ENCODE results near the gene SAMD4A.
"Not testable (repeated sequence)": the region's sequence is repeated elsewhere in the genome, so short reads cannot be mapped to it uniquely, and the experiment has no call there.

The SAMD4A gene

DNA sequence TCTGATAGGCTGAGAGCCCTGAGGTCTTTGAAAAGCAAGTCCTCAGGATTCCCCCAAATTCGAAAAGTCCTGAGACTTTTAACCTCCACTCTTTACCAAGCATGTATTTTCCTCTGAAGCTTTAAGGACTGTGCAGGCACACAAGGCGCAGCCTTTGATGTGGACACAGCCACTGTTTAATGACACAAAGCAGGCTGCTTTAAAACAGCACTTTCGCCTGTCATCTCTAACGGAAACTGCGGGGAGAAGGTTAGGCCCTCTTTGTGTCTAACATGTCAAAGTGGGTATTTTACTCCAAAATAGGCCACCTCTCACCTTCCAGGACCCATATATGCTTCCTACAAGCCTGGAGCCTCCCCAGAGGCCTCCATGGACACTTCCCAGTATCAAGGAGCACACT, 176.5 kb downstream of the SAMD4A start:
- no peak for DNase-seq

DNA sequence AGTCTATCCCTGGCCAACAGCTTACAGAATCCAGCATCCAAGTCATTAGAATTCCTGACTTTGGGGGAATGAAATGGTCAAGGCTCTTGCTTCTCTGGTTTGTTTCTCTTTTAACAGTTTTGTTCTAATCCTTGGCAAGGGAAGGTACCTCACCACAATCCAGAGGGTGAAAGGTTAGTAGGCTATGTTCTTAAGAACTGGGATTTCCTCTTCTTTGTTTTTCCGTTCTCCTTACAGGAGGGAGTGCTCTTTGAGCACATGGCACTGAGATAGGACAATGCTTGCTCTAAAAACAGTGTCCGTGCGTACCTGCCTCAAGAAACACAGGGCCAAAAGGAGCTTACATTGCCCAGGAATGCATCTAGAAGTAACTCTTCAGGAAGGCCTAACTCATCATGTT, 179.1 kb downstream of the SAMD4A start:
- no peak for DNase-seq

DNA sequence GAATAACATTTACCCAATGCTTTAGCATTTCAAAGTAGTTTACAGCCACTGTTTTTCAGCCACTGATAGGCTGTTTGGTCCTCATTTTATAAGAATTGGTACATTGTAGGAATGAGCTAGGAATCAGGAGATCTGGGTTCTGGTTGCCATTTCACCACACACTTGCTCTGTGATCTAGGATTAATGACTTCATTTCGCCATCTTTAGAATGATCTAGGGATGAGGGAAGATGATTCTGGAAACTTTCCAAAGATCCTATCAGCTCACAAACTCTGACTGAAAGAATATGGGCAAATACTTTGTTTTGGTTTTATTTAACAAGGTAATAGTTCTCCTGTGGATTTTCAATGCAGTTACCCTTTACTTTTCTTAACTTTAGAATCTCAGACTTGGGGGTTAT, 180.7 kb downstream of the SAMD4A start:
- no peak for DNase-seq

DNA sequence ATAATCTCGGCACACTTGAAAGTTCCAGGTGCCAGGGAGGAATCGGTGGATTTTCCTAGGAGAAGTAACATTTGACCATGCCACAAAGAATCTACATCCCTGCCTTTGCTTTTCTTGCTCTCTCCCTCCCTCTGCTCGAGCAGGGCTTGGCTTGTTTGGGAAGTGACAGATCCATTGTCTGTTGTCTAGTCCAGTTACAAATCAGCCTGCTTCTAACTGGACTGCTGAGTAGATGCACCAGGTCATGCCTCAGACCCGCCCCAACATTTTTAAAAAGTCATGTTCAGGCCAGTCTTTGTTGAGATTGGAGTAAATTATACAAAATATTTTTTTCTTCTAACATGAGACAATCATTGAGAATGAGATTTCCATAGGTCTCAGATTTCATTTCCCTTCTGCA, 182.3 kb downstream of the SAMD4A start:
- no peak for DNase-seq

DNA sequence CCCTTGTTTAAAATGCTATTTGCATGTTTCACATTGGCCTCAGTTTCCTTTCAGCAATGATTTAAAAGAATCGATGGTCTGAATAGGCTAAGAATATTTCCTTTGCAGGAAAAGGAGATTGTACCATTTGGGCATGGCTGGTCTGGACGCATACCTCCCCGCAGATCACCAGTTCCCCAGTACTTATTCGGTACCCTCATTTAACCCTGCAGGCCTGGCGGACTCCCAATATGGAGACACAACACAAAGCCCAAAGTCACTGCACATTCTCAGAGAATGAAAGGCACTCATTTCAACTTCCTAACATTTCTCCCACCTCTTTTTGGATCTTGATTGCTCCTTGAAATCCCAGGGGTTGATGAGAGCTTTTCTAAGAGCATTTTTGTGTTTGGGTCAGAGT, 182.8 kb downstream of the SAMD4A start:
- DNase-seq = no peak

DNA sequence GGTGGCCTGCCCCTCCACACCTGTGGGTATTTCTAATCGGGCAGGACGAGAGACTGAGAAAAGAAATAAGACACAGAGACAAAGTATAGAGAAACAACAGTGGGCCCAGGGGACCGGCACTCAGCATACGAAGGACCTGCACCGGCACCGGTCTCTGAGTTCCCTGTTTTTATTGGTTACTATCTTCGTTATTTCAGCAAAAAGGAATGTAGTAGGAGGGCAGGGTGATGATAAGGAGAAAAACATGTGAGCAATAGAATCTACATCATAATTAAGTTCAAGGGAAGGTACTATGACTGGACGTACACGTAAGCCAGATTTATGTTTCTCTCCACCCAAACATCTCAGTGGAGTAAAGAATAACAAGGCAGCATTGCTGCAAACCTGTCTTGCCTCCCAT, 185.7 kb downstream of the SAMD4A start:
- DNase-seq = not testable (repeated sequence)

DNA sequence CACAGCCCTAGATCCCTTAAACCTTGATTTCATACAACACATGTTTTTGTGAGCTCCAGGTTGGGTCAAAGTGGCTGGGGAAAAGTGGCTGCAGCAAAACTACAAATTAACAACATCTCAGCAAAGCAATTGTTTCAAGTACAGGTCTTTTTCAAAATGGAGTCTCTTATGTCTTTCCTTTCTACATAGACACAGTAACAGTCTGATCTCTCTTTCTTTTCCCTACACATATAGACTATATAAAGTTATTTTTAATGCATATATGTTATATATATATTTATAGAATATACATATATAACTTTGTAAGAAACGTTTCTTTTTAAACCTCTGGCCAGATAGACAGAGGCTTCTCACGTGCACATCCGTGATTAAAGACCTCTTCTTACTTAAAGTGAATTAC, 186.5 kb downstream of the SAMD4A start:
- DNase-seq = not testable (repeated sequence)

DNA sequence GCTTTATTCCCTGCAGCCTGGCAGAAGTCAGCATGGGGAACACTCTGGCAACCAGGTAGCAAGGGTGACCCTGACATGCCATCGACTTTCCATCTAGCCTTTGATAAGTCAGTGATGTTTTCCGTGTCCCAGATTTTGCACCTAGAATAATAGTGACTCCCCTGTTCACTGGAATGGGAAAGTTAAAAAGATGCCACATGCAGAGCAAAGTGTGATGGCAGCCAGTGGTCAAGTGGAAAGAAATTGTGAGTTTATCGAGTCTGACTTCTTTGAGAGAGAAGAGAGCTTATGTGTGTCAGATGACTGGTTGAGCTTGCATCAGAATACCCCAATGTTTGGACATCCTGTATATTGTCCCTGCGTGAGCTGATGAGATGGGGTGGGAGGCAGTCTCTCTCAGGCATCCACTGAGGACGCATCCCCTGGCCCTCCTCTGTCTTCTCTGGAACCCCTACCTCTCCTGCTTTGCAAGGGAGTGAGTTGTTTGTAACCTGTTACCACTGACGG, 187.2 kb downstream of the SAMD4A start:
- no peak for DNase-seq

DNA sequence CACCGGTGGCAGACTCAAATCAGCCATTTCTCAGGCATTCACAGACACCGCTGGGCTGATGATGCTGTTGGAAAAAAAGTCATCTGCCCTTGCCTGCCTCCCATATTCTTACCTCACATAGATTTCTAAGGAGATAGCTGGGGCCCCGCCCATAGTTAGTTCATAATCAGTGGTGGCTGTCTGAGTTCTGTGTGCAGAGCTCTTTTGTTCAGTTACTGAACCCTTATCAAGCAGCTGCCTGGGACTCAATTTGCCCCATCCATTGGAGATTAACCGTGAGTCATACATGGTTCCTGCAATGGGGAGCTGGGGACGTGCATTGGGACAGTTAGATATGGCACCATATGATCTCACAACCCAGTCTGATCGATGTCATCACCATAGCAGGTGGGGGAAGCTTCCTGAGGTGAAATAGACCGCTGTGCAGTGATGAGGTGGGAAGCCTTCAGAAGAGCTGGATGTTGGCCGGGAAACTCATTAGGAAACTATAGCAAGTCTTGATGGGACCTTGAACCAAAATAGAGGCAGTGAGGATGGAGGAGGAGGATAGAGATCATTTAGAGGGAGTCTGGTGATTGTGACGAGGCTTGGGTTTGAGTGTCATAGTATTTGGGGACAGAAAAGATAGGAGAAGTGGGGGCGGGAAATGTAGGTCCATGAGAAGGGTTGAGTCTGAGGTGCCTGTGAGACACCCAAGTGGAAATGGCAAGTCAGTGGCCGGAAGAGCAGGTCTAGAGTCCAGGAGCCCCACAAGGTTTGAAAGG, 187.9 kb downstream of the SAMD4A start:
- DNase-seq = no peak

DNA sequence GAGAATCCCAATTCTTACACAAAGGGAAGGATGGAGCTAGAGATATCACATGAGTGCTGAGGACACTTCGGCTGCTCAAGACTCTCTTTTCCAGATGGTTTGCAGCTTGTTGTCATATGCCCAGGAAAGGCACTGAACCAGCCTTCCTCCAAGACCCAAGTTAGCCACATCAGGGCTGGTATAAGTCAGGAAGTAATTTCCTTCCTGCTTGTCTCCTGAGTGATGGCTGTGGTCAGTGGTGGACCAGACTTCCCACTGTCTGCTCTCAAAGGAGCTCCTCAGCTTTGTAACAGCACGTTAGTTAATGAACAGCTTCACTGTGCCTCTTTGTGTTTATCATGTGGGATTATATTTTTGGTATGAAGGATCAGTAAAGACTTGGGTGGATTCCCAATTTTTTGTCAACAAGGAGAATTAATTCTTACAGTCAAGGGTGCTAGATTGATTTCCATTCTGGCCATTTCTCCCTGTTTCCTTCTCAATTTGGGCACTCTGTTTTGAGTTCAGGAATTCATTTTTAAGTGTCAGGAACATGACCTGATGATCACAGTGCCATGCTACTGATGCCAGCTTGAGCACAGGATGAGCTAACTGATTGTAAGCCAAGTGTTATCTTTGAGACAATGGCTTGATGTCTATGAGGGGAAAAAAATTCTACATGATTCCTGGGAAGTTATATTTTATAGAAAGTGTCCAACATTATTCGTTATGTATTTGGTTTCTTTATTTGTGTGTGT, 189.9 kb downstream of the SAMD4A start:
- DNase-seq = no peak

DNA sequence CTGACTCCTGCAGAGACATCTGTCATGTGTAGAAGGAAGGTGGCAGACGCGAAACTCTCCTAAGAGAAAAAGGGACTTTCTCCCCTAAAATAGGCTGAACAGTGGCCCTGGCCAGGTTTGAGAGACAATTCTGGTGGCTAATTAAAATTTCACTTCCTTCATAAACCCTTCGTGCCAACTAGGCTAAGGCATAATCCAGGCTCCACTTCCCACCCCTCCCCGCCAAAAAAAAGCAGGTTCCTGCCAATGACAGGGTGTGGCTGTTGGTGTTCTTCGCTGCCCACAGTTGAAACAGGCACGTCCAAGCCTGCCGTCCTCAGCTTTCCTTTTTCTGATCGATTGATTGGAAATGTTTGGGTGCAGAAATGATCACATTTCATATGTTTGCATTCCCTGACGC, 191.1 kb downstream of the SAMD4A start:
- DNase-seq = no peak

DNA sequence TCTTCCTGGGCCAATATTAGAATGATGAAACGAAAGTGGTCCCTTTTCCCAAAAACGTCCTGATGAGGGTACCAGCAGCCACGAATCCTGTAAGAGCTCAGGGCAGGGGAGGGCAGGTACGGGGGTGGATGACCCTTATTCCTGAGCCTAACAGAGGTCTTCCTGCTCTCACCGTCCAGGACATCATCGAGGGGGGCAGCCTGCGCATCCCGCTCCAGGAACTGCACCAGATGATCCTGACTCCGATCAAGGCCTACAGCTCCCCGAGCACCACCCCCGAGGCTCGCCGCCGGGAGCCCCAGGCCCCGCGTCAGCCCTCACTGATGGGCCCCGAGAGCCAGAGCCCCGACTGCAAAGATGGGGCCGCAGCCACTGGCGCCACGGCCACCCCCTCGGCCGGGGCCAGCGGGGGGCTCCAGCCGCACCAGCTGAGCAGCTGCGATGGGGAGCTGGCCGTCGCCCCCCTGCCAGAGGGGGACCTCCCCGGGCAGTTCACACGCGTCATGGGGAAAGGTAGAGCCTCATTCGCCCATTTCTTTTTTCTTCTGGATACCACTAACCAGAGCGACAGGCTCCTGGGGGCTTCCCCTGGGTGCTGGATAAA, 193.2 kb downstream of the SAMD4A start:
- DNase-seq = no peak

DNA sequence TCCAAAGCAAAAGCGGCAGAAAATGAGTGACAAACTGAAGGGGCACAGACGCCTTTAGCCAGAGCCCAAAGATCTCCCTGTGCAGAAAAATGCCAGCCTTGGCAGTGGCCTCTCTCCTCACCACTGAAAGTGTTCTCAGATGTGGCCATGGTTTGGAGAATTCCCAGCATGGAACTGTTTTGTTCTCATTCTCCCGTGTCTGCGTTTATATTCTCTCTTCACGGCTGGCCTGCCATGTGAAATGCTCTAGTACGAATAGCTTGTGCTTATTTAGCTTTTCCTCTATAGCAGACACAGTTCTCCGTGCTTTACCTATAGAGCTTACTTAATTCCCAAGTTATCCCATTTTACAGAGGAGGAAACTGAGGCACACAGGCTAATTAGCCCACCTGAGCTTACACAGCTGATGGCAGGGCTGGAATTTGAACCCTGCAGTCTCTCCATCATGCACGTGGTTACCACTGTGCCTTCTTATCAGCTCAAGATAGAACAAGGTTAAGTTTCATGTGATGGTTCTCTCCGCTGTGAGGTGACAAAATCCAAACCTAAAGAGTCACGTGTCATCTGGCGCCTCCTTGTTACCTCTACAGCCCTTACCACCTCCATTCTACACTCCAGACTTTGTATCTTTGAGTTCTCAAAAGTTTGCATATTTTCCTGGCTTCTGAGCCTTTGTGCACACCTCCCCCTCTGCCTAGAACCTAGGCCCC, 194.1 kb downstream of the SAMD4A start:
- no peak for DNase-seq

DNA sequence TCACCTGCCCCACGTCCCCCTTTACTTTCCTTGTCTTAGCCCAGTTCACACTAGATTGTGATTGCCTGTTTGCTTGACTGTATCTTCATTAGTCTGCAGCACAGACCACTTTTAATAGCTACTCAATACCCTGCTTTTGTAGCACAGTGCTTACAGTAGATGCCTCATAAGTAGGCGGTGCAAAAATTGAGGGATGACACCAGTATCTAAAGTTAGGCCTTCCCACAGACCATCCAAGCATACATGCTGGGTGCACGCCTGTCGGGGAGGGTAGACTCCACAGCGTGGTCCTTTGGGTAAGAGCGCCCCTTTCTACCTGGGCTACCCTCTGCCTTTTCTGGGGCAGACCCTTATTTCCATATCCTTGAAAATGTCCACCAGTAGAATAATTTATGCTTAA, 194.9 kb downstream of the SAMD4A start:
- DNase-seq = no peak

DNA sequence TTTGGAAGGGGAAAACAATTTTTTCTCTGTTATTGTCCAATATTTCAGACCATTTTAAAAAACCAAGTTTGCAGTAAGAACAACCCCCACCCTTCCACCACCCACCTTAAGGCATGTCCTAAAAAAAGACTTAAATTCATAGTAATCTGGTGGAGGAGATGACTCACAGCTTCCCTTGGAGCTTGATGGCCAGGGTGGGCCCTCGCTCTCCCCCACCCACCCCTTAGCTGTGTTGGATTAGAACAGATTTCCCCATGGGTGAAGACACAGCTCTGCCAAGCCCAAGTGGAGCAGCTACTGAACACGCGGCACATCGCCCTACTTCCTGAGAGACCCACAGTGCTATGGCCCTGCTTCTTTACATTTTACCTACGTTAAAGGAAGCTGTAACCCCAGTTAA, 195.4 kb downstream of the SAMD4A start:
- no peak for DNase-seq

DNA sequence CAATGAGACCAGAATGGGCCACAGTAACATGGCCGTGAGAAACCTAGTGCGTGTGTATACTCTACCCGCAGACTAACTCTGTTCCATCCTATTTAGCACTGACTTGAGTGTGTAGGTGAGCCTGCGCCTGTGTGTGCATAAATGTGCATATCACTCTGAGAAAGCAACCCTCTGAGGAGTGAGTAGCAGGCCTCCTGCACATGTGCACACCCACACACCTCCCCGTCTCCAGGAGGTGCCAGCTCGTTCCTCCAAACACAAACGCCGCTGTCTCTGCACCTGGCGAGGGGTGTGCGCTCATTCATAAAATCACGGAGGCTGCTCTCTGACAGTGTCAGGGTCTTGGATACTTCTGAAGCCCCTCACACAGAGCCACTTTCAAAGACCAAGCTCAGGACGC, 196.8 kb downstream of the SAMD4A start:
- DNase-seq = no peak

DNA sequence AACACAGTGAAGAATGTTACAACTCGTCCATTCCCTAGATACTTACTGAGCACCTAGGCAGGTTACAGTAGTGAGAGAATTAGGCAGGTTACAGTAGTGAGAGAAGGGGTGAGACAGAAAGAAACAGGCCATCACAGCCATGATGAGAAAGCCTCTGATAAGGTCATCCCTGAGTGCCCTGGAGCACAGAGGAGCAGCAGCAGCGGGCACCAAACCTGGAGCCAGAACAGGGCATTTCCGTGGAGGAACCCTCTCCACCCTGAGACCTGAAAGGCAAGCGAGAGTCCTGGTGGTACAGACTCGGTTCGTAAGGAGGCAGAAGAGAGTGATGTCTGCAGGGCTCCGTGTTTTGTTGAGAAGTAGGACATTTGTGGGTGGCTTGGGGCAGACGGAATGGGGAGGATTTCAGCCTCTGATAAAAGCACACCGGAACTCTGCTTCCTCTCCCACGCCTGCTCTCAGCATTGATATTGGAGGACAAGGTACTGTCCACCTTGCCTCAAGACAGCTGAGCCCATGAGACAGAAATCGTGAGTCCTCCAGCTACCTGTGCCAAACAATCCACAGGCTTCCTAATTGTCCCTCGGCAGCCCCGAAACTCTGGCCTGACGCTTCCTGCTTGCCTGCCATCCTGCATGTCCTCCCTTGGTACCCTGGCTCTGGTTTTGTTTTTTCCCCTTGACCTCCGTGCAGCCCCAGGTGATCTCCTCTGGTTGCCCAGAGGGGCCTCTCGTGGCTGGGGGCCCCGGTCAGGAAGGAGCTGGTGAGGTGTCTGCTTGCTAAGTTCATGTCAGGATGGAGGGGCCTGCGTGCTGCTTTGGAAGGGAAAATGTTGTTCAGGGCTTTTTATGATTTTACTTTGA, 199.6 kb downstream of the SAMD4A start:
- no peak for DNase-seq

DNA sequence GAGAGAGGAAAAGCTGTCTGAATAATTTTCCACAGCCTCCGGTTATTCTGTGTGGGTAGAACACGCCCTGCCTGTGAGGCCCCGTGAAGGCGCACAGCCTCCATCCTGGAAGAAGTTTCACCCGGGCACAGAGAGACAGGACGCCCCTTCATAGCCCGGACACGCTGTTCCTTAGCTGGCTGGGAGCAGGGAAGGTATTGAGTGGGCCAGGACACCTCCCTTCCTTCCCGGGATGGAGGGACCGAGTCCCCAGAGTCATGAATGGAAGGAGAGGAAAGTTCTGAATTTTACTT, 200.2 kb downstream of the SAMD4A start:
- DNase-seq = no peak

DNA sequence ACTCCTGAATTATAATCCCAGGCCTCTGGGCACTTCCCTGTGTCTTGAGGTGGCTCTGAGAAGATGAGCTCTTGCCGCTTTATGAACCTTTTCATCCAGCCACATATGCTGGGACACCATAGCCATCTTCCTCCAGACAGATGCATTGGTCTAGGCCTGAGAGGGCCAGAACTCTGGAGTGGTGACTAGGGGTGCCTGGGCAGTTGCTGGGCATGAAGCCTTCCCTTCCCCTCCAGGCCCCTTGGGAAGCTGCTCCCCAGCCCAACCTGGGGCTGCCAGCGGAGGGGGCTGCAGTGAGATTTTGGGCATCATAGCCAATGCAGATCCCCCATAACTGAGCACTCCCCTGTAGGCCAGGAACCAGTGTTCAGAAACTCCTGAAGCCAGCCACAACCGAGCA, 200.5 kb downstream of the SAMD4A start:
- DNase-seq = no peak

DNA sequence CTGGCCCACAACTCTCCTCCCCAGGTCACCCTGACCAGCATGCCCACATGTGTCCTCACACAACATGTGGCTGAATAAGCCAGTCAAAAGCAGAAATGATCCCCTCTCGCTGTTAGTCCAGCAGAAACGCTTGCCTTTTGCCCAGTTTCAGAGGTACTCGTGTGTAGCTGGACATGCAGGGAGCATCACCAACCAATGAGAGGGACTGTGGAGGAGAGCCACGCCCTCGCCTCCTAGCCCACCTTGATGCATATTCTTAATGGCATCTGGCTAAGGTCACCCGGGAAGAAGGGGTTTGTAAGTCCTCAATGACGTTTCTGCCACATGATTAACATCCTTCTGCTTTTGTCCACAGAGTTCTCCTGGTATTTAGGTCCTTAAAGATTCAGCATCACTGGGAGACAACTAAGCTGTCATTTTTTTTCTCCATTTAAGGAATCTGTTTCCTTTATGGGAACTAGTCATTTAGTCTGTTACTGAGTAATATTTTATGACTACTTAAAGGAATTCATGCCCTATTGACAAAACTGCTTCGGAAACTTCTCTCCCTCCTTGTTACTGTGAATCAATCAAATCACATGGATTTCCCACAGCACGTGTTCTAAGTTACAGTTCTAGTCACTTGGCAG, 201.7 kb downstream of the SAMD4A start:
- DNase-seq = no peak

DNA sequence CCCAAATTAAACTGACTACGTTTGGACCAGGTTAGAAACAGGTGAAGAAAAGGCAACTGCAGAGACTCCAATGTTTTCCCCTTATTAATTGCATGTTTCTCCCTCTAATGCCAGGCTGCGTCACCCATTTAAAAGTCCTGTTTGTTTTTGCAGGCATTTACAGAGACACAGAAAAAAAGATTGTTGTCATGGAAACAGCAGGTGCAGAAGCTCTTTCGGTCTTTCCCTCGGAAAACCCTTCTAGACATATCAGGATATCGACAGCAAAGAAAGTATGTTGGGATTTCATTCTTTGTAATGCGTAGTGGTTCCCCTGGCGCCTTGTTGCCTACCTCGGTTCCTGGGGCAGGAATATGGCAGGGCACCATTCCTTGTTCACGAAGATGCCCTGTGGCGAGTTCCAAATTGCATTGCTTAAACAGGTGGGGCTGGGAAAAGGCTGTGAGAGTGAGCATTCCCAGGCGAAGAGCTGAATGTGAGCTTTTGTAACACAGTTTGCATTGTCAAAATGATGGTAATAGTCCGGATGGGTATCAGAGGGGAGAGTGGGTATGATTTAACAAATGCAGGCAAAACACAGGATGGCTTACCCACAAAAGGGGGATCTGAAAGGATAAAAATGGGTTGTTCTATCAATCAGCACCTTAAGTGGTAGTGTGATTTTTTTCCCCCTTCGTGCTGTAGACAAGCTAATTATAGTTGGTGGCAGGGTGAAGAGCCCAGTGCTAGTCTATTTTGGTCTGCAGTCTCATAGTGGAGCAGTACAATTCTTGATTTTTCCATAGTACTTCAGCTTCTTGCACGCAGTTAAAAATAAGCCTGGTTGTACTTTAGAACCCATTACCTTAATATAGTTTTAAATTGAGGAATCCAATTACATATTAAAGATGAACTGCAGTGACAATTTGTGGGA, 203.3 kb downstream of the SAMD4A start:
- DNase-seq = no peak

All from DMS153 (cell line).